Mucosa of rectum (tissue), 2 donors: Measurements from ENCODE around the gene MBNL1.
A peak's percentile ranks its signal among the peaks of the same experiment; 100 is the strongest.

Experiments used
- H3K27ac ChIP-seq, 2 donors: one replicate each; pipeline ENCODE4 v1.7.0; 2013; ENCODE audit warnings: inconsistent platforms in 2 of 2, low read depth in 2 of 2, low read length in 2 of 2
- H3K27me3 ChIP-seq, 2 donors: one replicate each; pipeline ENCODE4 v1.7.0; 2013; ENCODE audit warnings: low read length in 2 of 2; ENCODE audit not compliant: control insufficient read depth in 2 of 2, insufficient read depth in 2 of 2
- H3K36me3 ChIP-seq, 2 donors: one replicate each; pipeline ENCODE4 v1.7.0; 2013; ENCODE audit warnings: low read length in 2 of 2; ENCODE audit not compliant: control insufficient read depth in 2 of 2, insufficient read depth in 2 of 2
- H3K4me1 ChIP-seq, 2 donors: one replicate each; pipeline ENCODE4 v1.7.0; 2013; ENCODE audit warnings: low read length in 2 of 2, mild to moderate bottlenecking in 1 of 2; ENCODE audit not compliant: control insufficient read depth in 2 of 2, insufficient read depth in 2 of 2
- H3K4me3 ChIP-seq, 2 donors: one replicate each; pipeline ENCODE4 v1.7.0; 2013; ENCODE audit warnings: low read length in 2 of 2
- H3K9ac ChIP-seq, 2 donors: one replicate each; pipeline ENCODE4 v1.7.0; 2013; ENCODE audit warnings: low read length in 2 of 2, low read depth in 1 of 2, mild to moderate bottlenecking in 1 of 2
- H3K9me3 ChIP-seq, 2 donors: one replicate each; pipeline ENCODE4 v1.7.0; 2013; ENCODE audit warnings: low read length in 2 of 2; ENCODE audit not compliant: control insufficient read depth in 2 of 2
- donor health status: healthy.
- donor health status: Normal muscosa, but diverticular disease.

Gene MBNL1

DNA sequence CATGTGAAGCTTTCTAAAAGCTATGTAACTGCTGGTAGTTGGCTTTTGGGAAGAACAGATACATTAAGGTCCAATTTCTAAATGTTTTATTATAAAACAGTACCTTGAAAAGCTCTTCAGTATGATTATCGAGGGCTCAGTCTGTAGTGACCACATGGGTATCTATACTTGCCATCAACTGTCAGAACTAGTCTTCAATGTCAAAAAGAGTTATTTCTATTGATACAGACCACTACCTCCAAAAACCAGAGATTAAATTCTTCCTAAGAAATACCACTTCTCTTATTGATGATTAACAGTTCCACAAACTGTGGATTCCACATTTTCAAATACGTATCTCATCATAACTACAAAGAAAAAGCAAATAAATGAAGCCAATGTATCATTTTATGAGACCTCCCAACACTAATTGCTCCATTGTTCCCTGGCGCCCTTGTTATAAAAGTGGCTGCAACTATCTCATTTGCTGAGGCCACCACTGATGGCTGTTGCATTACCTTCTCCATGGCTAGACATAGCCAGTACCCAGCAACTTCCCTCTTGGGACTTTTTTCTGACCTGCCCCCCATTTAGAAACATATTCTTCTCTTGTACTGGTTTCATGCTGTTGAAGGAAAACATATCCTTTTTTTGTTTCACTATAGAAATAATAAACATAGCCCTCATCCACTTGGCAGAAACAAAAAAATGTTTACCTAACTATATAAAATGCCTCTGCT lies 33.9 kb upstream of the MBNL1 start:
- H3K27me3 ChIP-seq, result no peaks in the 10 kb centered on the region
- no peak overlapping the region for H3K9ac ChIP-seq
- H3K4me1 ChIP-seq, result no peaks in the 10 kb centered on the region
- H3K4me3 ChIP-seq, result no peak overlapping the region
- no peaks in the 10 kb centered on the region for H3K36me3 ChIP-seq
- H3K9me3 ChIP-seq, result no peaks in the 10 kb centered on the region
- no peak overlapping the region for H3K27ac ChIP-seq

DNA sequence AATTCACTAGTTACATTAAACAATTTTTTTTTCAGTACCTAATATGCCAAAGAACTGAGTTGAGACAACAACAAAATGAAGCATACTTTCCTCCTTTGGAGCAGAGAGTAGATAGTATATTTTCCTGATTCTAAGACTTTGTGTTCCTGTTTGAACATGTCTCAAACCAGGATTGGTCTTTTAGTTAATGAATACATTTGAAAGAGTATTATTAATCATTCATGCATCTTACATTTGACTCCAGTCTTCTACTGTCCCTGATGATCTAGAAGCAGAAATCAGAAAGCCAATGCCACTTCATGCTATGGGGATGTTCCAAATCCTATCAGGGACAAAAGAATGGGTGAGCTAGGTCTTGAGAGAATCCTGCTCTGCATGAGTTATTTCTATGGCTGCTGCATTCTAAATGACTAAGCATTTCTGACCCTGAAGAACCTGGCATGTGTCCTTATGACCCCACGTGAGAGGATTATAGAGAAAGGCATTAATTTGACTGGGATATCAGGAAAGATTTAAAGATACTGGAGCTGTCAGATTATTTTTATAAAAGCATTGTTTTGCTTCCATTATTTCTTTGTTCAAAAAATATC lies 32.9 kb upstream of the MBNL1 start:
- H3K4me3 ChIP-seq, result no peak overlapping the region
- no peaks in the 10 kb centered on the region for H3K27me3 ChIP-seq
- H3K9me3 ChIP-seq, result no peaks in the 10 kb centered on the region
- H3K9ac ChIP-seq, result no peak overlapping the region
- no peaks in the 10 kb centered on the region for H3K4me1 ChIP-seq
- no peaks in the 10 kb centered on the region for H3K36me3 ChIP-seq
- H3K27ac ChIP-seq, result no peak overlapping the region

DNA sequence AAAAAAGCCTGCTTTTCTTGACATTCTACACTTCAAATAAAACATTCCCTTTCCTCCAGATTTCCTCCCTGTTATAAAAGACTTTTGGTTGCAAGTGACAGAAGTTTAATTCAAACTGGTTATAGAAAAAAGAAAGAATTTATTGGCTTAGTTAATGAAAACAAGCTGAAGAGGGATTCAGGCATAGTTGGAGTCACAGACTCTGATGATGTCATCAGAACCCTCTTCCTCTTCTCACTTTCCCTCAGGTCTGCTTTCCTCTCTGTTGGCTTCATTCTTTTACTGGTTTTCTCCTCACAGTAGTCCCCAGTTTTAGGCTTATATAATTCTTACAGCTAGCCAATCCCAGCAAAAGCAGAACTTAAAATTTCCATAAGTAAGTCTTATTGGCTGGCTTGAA lies 32.0 kb upstream of the MBNL1 start:
- Histone ChIP-seq H3K4me1 (no peaks in the 10 kb centered on the region), H3K9ac (no peak overlapping the region), H3K27me3 (no peaks in the 10 kb centered on the region), H3K9me3 (no peaks in the 10 kb centered on the region), H3K4me3 (no peak overlapping the region), H3K27ac (no peak overlapping the region), H3K36me3 (no peaks in the 10 kb centered on the region)

DNA sequence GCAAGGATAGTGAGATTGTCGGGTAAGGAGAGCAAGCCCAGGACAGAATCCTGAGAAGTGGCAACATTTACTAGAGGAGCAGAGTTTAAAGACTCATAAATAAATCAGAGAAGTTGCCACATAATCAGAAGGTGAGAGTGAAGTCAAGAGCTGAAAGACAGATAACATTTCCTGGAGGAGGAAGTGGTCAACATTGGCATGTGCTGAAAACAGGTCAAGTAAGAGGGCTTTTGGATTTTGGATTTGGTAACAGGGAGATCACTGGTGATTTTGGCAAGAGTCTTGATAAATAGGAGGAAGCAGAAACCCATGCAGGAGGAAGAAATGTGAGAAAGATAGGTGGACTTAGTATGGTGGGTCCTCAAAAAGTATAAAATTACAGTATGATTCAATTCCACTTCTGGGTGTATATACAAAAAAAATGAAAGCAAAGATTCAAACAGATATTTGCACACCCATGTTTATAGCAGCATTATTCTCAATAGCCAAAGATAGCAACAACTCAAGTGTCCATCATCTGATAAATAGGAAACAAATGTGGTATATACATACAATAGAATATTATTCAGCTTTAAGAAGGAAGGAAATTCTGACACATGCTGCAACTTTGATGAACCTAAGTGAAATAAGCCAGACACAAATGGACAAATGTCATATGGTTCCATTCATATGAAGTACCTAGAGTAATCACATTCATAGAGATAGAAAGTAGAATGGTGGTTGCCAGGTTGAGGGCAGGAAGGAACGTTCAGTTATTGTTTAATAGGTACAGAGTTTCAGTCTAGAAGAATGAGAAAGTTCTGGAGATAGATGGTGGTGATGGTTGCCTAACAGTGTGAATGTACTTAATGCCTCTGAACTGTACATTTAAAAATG lies 27.3 kb upstream of the MBNL1 start:
- Histone ChIP-seq H3K9ac (no peak overlapping the region), H3K27ac (no peak overlapping the region), H3K27me3 (no peaks in the 10 kb centered on the region), H3K4me3 (no peak overlapping the region), H3K9me3 (no peaks in the 10 kb centered on the region), H3K4me1 (no peaks in the 10 kb centered on the region), H3K36me3 (no peaks in the 10 kb centered on the region)

DNA sequence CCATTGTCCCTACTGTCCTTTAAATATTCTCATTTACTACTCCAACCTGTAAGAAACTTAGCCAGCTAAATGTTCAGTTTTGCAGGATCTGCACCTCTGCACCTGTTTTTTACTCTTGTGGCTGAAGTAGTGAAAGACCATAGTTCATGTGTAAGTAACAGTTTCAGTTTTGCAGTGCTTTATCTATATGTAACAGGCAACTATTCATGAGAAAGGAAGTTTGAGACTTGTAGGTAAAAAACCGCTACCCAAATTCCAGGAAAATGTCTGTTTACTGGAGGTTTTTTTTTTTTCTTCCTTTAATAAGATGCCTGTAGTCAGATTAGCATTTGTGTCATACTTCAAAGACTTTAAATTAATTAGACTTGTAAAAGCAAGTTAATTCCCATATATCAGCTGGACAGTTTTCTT lies 25.4 kb upstream of the MBNL1 start:
- Histone ChIP-seq H3K27me3 (no peaks in the 10 kb centered on the region), H3K27ac (peak overlapping the region; percentile 9 to 39), H3K9me3 (no peaks in the 10 kb centered on the region), H3K4me1 (no peaks in the 10 kb centered on the region), H3K4me3 (peak overlapping the region in 1 of 2 donors; percentile 56), H3K9ac (peak overlapping the region in 1 of 2 donors; percentile 42), H3K36me3 (no peaks in the 10 kb centered on the region)

DNA sequence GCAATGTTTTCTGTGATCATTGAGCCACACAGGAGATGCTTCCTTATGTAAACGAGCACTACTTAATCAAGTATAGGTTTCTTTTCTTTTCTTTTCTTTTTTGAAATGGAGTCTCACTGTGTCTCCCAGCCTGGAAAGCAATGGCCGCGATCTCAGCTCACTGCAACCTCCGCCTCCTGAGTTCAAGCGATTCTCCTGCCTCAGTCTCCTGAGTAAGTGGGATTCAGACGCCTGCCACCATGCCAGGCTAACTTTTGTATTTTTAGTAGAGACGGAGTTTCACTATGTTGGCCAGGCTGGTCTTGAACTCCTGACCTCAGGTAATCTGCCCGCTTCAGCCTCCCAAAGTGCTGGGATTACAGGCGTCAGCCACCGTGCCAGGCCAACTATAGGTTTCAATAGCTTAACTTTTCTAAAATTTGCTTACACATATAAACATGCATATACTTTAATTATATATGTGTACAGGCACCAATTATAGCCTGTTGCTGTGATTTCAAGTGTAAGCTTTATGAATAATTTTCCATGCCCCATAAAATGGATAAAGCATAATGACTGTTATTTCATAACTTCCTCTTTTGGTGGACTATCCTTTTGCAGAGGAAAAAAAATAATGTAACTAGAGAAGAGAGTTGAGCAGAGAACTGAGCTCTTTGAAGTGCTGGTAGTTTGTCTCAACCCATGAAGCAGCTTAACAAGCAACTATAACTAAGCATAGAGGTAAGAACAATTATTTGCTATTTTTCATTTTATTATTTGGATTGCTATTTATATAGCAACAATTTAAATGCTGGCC lies 24.8 kb upstream of the MBNL1 start:
- peak overlapping the region in 1 of 2 donors; percentile 43 for H3K9ac ChIP-seq
- H3K27ac ChIP-seq, result peak overlapping the region; percentile 9 to 39
- H3K9me3 ChIP-seq, result no peaks in the 10 kb centered on the region
- H3K36me3 ChIP-seq, result no peaks in the 10 kb centered on the region
- no peaks in the 10 kb centered on the region for H3K27me3 ChIP-seq
- peak overlapping the region; percentile 11 to 56 for H3K4me3 ChIP-seq
- no peaks in the 10 kb centered on the region for H3K4me1 ChIP-seq

DNA sequence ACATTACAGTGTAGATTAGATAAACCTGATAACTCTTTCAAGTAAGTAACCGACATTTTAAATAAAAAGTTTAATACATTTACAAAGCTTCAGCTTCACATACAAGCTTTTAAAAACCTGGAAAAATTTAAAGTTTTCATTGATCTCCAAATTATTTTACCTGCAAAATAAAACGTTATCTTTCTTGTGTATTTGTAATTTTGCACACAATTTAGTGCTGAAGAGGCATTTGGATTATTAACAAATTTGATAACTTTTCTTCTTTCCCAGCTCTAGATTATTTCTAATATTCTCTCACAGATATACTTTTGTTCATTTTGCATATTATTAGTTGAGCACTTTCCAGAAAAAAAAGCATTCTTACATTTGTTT lies 24.2 kb upstream of the MBNL1 start:
- Histone ChIP-seq H3K36me3 (no peaks in the 10 kb centered on the region), H3K27me3 (no peaks in the 10 kb centered on the region), H3K9me3 (no peaks in the 10 kb centered on the region), H3K9ac (no peak overlapping the region), H3K4me1 (no peaks in the 10 kb centered on the region), H3K4me3 (peak overlapping the region in 1 of 2 donors; percentile 56), H3K27ac (no peak overlapping the region)

DNA sequence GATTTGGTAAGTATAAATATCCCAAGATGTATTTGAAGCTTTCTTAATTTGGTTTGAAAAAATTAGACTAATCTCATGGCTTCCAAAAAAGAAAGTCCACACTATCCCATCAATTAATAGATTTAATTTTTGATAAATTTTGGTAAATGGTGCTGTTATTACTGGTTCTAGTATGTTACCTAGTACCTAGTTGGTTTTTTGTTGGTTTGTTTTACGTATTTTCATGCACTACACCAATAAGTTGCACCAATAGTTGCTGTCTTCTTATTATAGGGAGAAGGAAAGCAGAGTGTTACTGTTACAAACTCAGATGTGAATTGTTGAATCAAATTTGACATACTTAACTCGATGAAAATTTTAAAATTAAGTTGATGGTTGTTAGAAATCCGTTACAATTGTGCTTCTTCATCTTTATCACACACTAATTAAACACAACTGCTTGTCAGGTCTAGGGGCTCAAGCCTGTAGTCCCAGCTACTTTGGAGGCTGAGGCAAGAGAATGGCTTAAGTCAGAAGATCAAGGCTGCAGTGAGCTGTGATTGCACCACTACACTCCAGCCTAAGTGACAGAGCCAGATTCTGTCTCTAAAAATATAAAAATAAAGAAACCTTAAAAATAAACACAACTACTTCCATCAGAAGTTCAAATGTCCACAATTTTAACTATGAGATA lies 23.1 kb upstream of the MBNL1 start:
- Histone ChIP-seq H3K9ac (peak overlapping the region; percentile 27 to 32), H3K27me3 (no peaks in the 10 kb centered on the region), H3K4me3 (peak overlapping the region in 1 of 2 donors; percentile 56), H3K4me1 (no peaks in the 10 kb centered on the region), H3K27ac (no peak overlapping the region), H3K9me3 (no peaks in the 10 kb centered on the region), H3K36me3 (no peaks in the 10 kb centered on the region)

DNA sequence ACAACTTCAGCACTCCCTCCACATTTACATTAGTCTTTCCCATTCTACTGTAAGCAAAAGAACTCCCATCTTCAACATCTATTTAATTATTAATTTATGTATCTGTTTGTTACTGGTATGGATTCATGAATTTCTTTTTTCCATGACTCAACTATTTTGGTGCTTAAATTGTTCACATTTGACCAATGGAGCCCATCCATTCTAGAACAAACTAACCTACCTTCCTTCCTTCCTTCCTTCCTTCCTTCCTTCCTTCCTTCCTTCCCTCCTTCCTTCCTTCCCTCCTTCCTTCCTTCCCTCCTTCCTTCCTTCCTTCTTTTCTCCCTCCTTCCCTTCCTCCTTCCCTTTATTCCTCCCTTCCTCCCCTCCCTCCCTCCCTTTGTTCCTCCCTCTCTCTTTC lies 16.8 kb upstream of the MBNL1 start:
- Histone ChIP-seq H3K4me1 (peaks cover 3 to 5% of the 10 kb centered on the region in 2 donors), H3K36me3 (no peaks in the 10 kb centered on the region), H3K9ac (no peak overlapping the region), H3K4me3 (no peak overlapping the region), H3K27me3 (no peaks in the 10 kb centered on the region), H3K27ac (no peak overlapping the region), H3K9me3 (no peaks in the 10 kb centered on the region)
